ENCODE data around the gene FBN1.

The FBN1 gene

DNA sequence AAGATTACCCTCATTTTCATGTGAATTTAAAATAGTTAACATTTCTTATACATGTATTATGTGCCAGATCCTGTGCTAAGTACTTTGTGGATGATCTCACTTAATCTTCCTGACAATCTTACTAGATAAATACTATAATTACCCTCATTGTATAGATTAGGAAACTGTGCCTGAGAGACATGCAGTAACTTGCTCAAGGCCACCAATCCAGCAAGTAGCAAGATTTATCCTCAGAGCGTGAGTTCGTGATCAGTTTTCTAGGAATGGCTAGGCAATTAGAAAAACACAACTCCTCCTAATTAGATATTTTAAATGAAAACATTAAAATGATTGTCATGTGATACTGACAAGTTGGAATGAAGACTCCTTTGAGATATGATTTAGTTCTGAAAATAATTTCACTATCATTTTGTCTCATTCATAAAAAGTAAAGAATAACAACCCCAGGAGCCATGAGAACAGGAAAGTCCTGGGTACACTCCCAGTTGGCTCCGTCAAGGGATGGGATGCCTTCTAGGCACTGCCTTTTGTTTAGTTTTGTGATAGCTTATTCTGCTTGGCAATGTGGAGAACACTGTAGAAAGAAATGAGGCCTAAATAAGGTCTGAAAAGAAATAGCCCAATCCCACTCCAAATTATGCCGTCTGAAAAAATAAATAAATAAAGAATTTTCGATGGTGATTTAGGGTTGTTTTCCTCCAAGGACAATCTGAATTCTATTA, 61.3 kb downstream of the FBN1 start:
- Histone ChIP-seq H3K4me3 (ENCODE audit: insufficient read length, low read depth) (no peak overlapping the region), H3K36me3 (ENCODE audit: insufficient read depth, insufficient read length, low read length) (no peaks in the 10 kb centered on the region), H3K9ac (ENCODE audit: insufficient read length, low read depth) (no peak overlapping the region), H3K27me3 (ENCODE audit: insufficient read depth, insufficient read length) (no peaks in the 10 kb centered on the region), H3K4me1 (ENCODE audit: insufficient read depth, insufficient read length) (no peaks in the 10 kb centered on the region), H3K9me3 (ENCODE audit: insufficient read depth, low read length) (no peaks in the 10 kb centered on the region)
- TF ChIP-seq SUZ12 (IDR thresholded peaks at IDR 0.05; ENCODE audit: extremely low read depth, insufficient read depth, insufficient read length) = no peak
- no peak for TF ChIP-seq YY1 (IDR thresholded peaks at IDR 0.05; ENCODE audit: insufficient read depth, insufficient read length)
- TF ChIP-seq ZNF274 (IDR thresholded peaks at IDR 0.05; ENCODE audit: low read depth, low read length) = no peak
- no peak for DNase-seq (ENCODE audit: low read depth, low spot score)

- H3K36me3 ChIP-seq (ENCODE audit: insufficient read depth, insufficient read length, low read length) = no peaks in the 10 kb centered on the region
- H3K9ac ChIP-seq (ENCODE audit: insufficient read length, low read depth) = no peak overlapping the region
- no peak overlapping the region for H3K4me3 ChIP-seq (ENCODE audit: insufficient read length, low read depth)
Observed at GRCh38 chr15:48582452-48583247, 62.9 kb downstream of the FBN1 start.

GRCh38 chr15:48581219-48581618, 64.3 kb downstream of the FBN1 start:
- no peak overlapping the region for H3K9ac ChIP-seq (ENCODE audit: insufficient read length, low read depth)
- H3K4me3 ChIP-seq (ENCODE audit: insufficient read length, low read depth) = no peak overlapping the region
- H3K27me3 ChIP-seq (ENCODE audit: insufficient read depth, insufficient read length) = no peaks in the 10 kb centered on the region
- H3K9me3 ChIP-seq (ENCODE audit: insufficient read depth, low read length) = no peaks in the 10 kb centered on the region
- TF ChIP-seq SUZ12 (IDR thresholded peaks at IDR 0.05; ENCODE audit: extremely low read depth, insufficient read depth, insufficient read length) (no peak), YY1 (IDR thresholded peaks at IDR 0.05; ENCODE audit: insufficient read depth, insufficient read length) (no peak), ZNF274 (IDR thresholded peaks at IDR 0.05; ENCODE audit: low read depth, low read length) (no peak)
- no peaks in the 10 kb centered on the region for H3K36me3 ChIP-seq (ENCODE audit: insufficient read depth, insufficient read length, low read length)
- no peak for DNase-seq (ENCODE audit: low read depth, low spot score)
- H3K4me1 ChIP-seq (ENCODE audit: insufficient read depth, insufficient read length) = no peaks in the 10 kb centered on the region

More at GRCh38 chr15:48582452-48583247, 62.9 kb downstream of the FBN1 start:
- Histone ChIP-seq H3K4me1 (ENCODE audit: insufficient read depth, insufficient read length) (no peaks in the 10 kb centered on the region), H3K27me3 (ENCODE audit: insufficient read depth, insufficient read length) (no peaks in the 10 kb centered on the region), H3K9me3 (ENCODE audit: insufficient read depth, low read length) (no peaks in the 10 kb centered on the region)
- no peak for TF ChIP-seq ZNF274 (IDR thresholded peaks at IDR 0.05; ENCODE audit: low read depth, low read length)
- no peak for TF ChIP-seq YY1 (IDR thresholded peaks at IDR 0.05; ENCODE audit: insufficient read depth, insufficient read length)
- no peak for TF ChIP-seq SUZ12 (IDR thresholded peaks at IDR 0.05; ENCODE audit: extremely low read depth, insufficient read depth, insufficient read length)
- no peak for DNase-seq (ENCODE audit: low read depth, low spot score)

DNA sequence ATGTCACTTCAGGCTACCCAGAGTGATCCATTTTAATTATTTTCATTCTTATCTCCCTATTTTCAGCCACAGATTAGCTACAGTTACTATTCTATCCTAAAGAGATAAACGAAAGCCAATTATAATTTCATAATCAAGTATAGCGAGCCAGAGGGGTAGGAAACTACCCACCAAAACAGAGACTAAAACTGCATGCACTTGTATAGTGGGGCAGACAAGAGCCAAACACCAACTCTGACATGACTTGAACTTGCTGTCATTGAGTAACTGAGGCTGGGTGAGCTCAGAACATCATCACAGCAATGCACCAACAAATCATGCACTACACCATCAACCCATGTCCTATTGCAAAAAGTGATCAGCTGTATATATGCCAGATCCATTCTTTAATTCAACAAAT, 64.8 kb downstream of the FBN1 start:
- H3K4me3 ChIP-seq (ENCODE audit: insufficient read length, low read depth) = no peak overlapping the region
- H3K4me1 ChIP-seq (ENCODE audit: insufficient read depth, insufficient read length) = no peaks in the 10 kb centered on the region
- no peaks in the 10 kb centered on the region for H3K9me3 ChIP-seq (ENCODE audit: insufficient read depth, low read length)
- no peak for TF ChIP-seq YY1 (IDR thresholded peaks at IDR 0.05; ENCODE audit: insufficient read depth, insufficient read length)
- TF ChIP-seq ZNF274 (IDR thresholded peaks at IDR 0.05; ENCODE audit: low read depth, low read length) = no peak
- TF ChIP-seq SUZ12 (IDR thresholded peaks at IDR 0.05; ENCODE audit: extremely low read depth, insufficient read depth, insufficient read length) = no peak
- no peak for DNase-seq (ENCODE audit: low read depth, low spot score)
- no peak overlapping the region for H3K9ac ChIP-seq (ENCODE audit: insufficient read length, low read depth)
- H3K36me3 ChIP-seq (ENCODE audit: insufficient read depth, insufficient read length, low read length) = no peaks in the 10 kb centered on the region
- H3K27me3 ChIP-seq (ENCODE audit: insufficient read depth, insufficient read length) = no peaks in the 10 kb centered on the region

- DNase-seq (ENCODE audit: low read depth, low spot score) = no peak
- H3K36me3 ChIP-seq (ENCODE audit: insufficient read depth, insufficient read length, low read length) = no peaks in the 10 kb centered on the region
Observed at GRCh38 chr15:48579945-48580671, 65.4 kb downstream of the FBN1 start.

DNA sequence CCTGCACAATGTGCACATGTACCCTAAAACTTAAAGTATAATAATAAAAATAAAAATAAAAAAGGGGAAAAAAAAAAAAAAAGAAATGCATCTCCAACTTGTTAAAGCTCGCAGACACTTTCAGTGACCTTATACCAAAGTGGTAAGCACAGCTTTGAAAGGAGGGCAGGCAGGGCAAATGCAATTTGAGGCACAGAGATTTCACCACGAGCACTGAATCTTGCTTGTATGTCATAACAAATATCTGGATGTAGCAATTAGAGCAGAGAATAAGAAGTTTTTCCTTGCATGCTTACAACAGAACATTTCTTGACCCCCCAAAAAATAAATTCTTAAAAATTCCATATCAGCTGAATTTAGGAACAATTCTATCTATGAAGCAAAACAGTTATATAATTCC, 66.5 kb downstream of the FBN1 start:
- Histone ChIP-seq H3K9me3 (ENCODE audit: insufficient read depth, low read length) (no peaks in the 10 kb centered on the region), H3K36me3 (ENCODE audit: insufficient read depth, insufficient read length, low read length) (no peaks in the 10 kb centered on the region), H3K4me1 (ENCODE audit: insufficient read depth, insufficient read length) (no peaks in the 10 kb centered on the region), H3K4me3 (ENCODE audit: insufficient read length, low read depth) (no peak overlapping the region), H3K27me3 (ENCODE audit: insufficient read depth, insufficient read length) (no peaks in the 10 kb centered on the region), H3K9ac (ENCODE audit: insufficient read length, low read depth) (no peak overlapping the region)
- DNase-seq (ENCODE audit: low read depth, low spot score) = no peak
- no peak for TF ChIP-seq YY1 (IDR thresholded peaks at IDR 0.05; ENCODE audit: insufficient read depth, insufficient read length)
- TF ChIP-seq ZNF274 (IDR thresholded peaks at IDR 0.05; ENCODE audit: low read depth, low read length) = no peak
- TF ChIP-seq SUZ12 (IDR thresholded peaks at IDR 0.05; ENCODE audit: extremely low read depth, insufficient read depth, insufficient read length) = no peak

More at GRCh38 chr15:48579945-48580671, 65.4 kb downstream of the FBN1 start:
- Histone ChIP-seq H3K9ac (ENCODE audit: insufficient read length, low read depth) (no peak overlapping the region), H3K9me3 (ENCODE audit: insufficient read depth, low read length) (no peaks in the 10 kb centered on the region), H3K27me3 (ENCODE audit: insufficient read depth, insufficient read length) (no peaks in the 10 kb centered on the region), H3K4me1 (ENCODE audit: insufficient read depth, insufficient read length) (no peaks in the 10 kb centered on the region), H3K4me3 (ENCODE audit: insufficient read length, low read depth) (no peak overlapping the region)
- TF ChIP-seq SUZ12 (IDR thresholded peaks at IDR 0.05; ENCODE audit: extremely low read depth, insufficient read depth, insufficient read length) (no peak), ZNF274 (IDR thresholded peaks at IDR 0.05; ENCODE audit: low read depth, low read length) (no peak), YY1 (IDR thresholded peaks at IDR 0.05; ENCODE audit: insufficient read depth, insufficient read length) (no peak)
